Caco-2 (cell line): ENCODE data around the gene CNR2. TPM values are rescaled to one million over a fixed set of nuclear protein-coding genes. Genes with fewer than 3 reads are reported as not detected.

ENCODE experiments used
- Bru-seq: library from RNA; stranded (reverse); fragments of 400-500 nt; gene quantifications from one replicate; lab custom pipeline; 2021; lab: Mats Ljungman, UMichigan
- BruChase-seq, 2 experiments: library from RNA; stranded (reverse); fragments of 400-500 nt; gene quantifications; one replicate each; lab custom pipeline; 2021; lab: Mats Ljungman, UMichigan
- BruUV-seq: library from RNA; stranded (reverse); fragments of 400-500 nt; replicated peaks from 2 replicates; lab custom pipeline; 2021; lab: Mats Ljungman, UMichigan
- CTCF ChIA-PET: fragments of 300-600 bp; sonication (Branson Sonifier 250); formaldehyde crosslinking; loops from one replicate; lab custom pipeline; 2022; ENCODE audit warnings: antibody characterized with exemption; lab: Charles Lee
- POLR2A ChIA-PET: fragments of 300-600 bp; sonication (Branson Sonifier 250); formaldehyde crosslinking; loops from one replicate; lab custom pipeline; 2022; ENCODE audit warnings: antibody characterized with exemption; lab: Charles Lee
- DNase-seq, 2 experiments: peaks; one replicate each; pipeline versions ENCODE4 v3.0.0 to v3.0.0-alpha.2; 2020 to 2022
- H3K27me3 ChIP-seq: replicated peaks from 2 replicates; pipeline ENCODE4 v1.6.0; 2011; ENCODE audit warnings: low read length; ENCODE audit not compliant: control insufficient read depth, insufficient read depth
- H3K36me3 ChIP-seq: 2 replicates; pipeline ENCODE4 v1.5.1; 2011; ENCODE audit warnings: low read length; ENCODE audit not compliant: control insufficient read depth, insufficient read depth
- H3K4me1 ChIP-seq: fragments of 250-450 bp; sonication (Bioruptor Pico); 2 replicates; pipeline ENCODE4 v1.5.1; 2020; ENCODE audit warnings: mild to moderate bottlenecking
- H3K4me3 ChIP-seq: 2 replicates; pipeline ENCODE4 v1.5.1; 2011; ENCODE audit warnings: low read depth, mild to moderate bottlenecking, control low read depth, low read length
- H3K9me3 ChIP-seq: fragments of 250-450 bp; sonication (Bioruptor Pico); 2 replicates; pipeline ENCODE4 v1.5.1; 2020; ENCODE audit warnings: mild to moderate bottlenecking, moderate library complexity
- H3K27ac Mint-ChIP-seq: one replicate; pipeline ENCODE4 v1.8.0; 2022; ENCODE audit warnings: mixed read lengths; ENCODE audit not compliant: unreplicated experiment
- H3K27me3 Mint-ChIP-seq: one replicate; pipeline ENCODE4 v1.8.0; 2022; ENCODE audit warnings: mixed read lengths; ENCODE audit not compliant: insufficient read depth, unreplicated experiment
- H3K36me3 Mint-ChIP-seq: one replicate; pipeline ENCODE4 v1.8.0; 2022; ENCODE audit warnings: mild to moderate bottlenecking, mixed read lengths; ENCODE audit not compliant: insufficient read depth, unreplicated experiment
- H3K4me1 Mint-ChIP-seq: one replicate; pipeline ENCODE4 v1.8.0; 2022; ENCODE audit warnings: low read depth, mixed read lengths; ENCODE audit not compliant: unreplicated experiment
- H3K4me3 Mint-ChIP-seq: one replicate; pipeline ENCODE4 v1.8.0; 2022; ENCODE audit warnings: mild to moderate bottlenecking, moderate library complexity, mixed read lengths; ENCODE audit not compliant: unreplicated experiment
- H3K9me3 Mint-ChIP-seq: one replicate; pipeline ENCODE4 v1.8.0; 2022; ENCODE audit warnings: mixed read lengths; ENCODE audit not compliant: unreplicated experiment
- CTCF ChIP-seq, 2 experiments: fragments of 200-600 bp in 1 of 2; IDR thresholded peaks; 1 replicate in 1 of 2; 2 replicates in 1 of 2; pipeline versions ENCODE4 v1.5.1 to v1.8.0; 2011 to 2022; ENCODE audit warnings: antibody characterized with exemption in 1 of 2, control low read depth in 1 of 2, inconsistent platforms in 1 of 2, low read depth in 1 of 2, low read length in 1 of 2, mild to moderate bottlenecking in 1 of 2, moderate library complexity in 1 of 2; ENCODE audit not compliant: insufficient read depth in 1 of 2, severe bottlenecking in 1 of 2, unreplicated experiment in 1 of 2
- intact Hi-C: fragments of 100-400 bp; cut with micrococcal nuclease; formaldehyde crosslinking; loops from one replicate; pipeline ENCODE4 v1.10.0; 2022; ENCODE audit not compliant: unreplicated experiment
- long read RNA-seq: library from polyadenylated mRNA; stranded (forward); transcript quantifications from one replicate; pipeline ENCODE4 v2.0.0, GENCODE V29; 2022
- total RNA-seq: library from RNA; stranded (reverse); gene quantifications from 2 replicates; pipeline ENCODE4 v1.2.3, GENCODE V29; 2022

Gene CNR2
- total RNA-seq (not detected in 2 replicates), Bru-seq, nascent RNA (percentile 2 among the genes with signal in this experiment), BruChase-seq, experiment 1, labeled RNA remaining after a 2-hour chase (percentile 4 among the genes with signal in this experiment), BruChase-seq, experiment 2, labeled RNA remaining after a 6-hour chase (percentile 13 among the genes with signal in this experiment)
- long read RNA-seq: 0 reads

GRCh38 chr1:23913212-23913880 is at the start of gene CNR2:
CNR2 (minus strand) TSS chr1:23913362; CDS start chr1:23875617, 37,745 bp downstream.
- CTCF ChIA-PET: no interaction called here
- intact Hi-C loops: no loop called here
- Histone ChIP-seq H3K36me3 (no peaks in the 10 kb centered on the region), H3K4me3 (no peak within 1 kb of the TSS), H3K4me1 (0 out of 2 replicates have a peak, but pooled peaks cover 4% of the 10 kb centered on the region), H3K9me3 (no peaks in the 10 kb centered on the region), H3K27me3 (no peaks in the 10 kb centered on the region)
- no peaks in the 10 kb centered on the region for H3K9me3 Mint-ChIP-seq
- H3K36me3 Mint-ChIP-seq: no peaks in the 10 kb centered on the region
- no peaks in the 10 kb centered on the region for H3K27me3 Mint-ChIP-seq
- POLR2A ChIA-PET: no interaction called here
- no peak for TF ChIP-seq CTCF (IDR thresholded peaks at IDR 0.05; ENCODE audit: insufficient read depth in 1 of 2, low read depth in 1 of 2, low read length in 1 of 2, severe bottlenecking in 1 of 2, unreplicated experiment in 1 of 2)
- no peak for DNase-seq
- no peaks in the 10 kb centered on the region for H3K4me1 Mint-ChIP-seq
- H3K4me3 Mint-ChIP-seq: no peak within 1 kb of the TSS
- BruUV-seq: no TSS peak
- no peak within 1 kb of the TSS for H3K27ac Mint-ChIP-seq

- no peaks in the 10 kb centered on the region for H3K36me3 ChIP-seq
- Mint-ChIP-seq H3K4me3 (peak overlapping the region; percentile 94), H3K36me3 (peaks cover 65% of the 10 kb centered on the region), H3K27me3 (no peaks in the 10 kb centered on the region), H3K4me1 (no peaks in the 10 kb centered on the region), H3K9me3 (no peaks in the 10 kb centered on the region), H3K27ac (peak overlapping the region; percentile 99)
- intact Hi-C loops: no loop called here
- peaks cover 12% of the 10 kb centered on the region; the same call in 1 of the 2 replicates for H3K4me1 ChIP-seq
- ChIA-PET POLR2A (interaction anchor here (0.6 to 1.7 kb wide), 5 partner anchors 13 to 182 kb away, joined by 3 to 7 read pairs (median 4); partner anchors contain the start of genes GALE, PITHD1 and SRSF10), CTCF (no interaction called here)
- no peaks in the 10 kb centered on the region for H3K9me3 ChIP-seq
- no TSS peak for BruUV-seq
- TF ChIP-seq CTCF (IDR thresholded peaks at IDR 0.05; ENCODE audit: insufficient read depth in 1 of 2, low read depth in 1 of 2, low read length in 1 of 2, severe bottlenecking in 1 of 2, unreplicated experiment in 1 of 2): no peak
- H3K27me3 ChIP-seq: no peaks in the 10 kb centered on the region
- H3K4me3 ChIP-seq: peak overlapping the region; percentile 69
- no peak for DNase-seq
Measured at GRCh38 chr1:23960291-23961020, 47.3 kb upstream of the CNR2 start.
